NOMO-1 treated with DMSO at 0.1 percent for 48 hours (cell line): Measurements from ENCODE around the gene KLHL40.

Source experiments
- DNase-seq: peaks from one replicate; lab custom pipeline; 2025; ENCODE audit not compliant: unreplicated experiment; lab: John Stamatoyannopoulos, UW

The KLHL40 gene

GRCh38 chr3:42656680-42657610 lies 28.4 kb upstream of the KLHL40 start:
- no peak for DNase-seq

DNA sequence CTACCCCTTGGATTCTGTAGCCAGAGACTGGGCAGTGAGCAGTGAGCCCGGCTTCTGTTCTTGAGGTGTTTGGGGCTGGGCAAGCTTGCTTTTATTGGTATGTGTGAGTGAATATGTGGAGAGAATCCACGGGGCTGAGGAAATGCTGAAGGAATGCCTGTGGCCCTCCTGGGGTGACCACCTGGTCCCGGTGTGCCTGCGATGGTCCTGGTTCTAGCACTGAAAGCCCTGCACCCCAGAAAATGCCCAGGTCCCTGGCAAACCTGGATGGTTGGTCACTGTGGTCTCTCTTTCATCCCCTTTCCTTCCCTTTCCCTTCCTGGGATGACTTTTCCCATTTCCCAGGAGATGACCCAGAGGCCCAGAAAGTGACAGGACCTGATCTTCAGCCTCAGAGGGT lies 27.7 kb upstream of the KLHL40 start:
- no peak for DNase-seq

DNA sequence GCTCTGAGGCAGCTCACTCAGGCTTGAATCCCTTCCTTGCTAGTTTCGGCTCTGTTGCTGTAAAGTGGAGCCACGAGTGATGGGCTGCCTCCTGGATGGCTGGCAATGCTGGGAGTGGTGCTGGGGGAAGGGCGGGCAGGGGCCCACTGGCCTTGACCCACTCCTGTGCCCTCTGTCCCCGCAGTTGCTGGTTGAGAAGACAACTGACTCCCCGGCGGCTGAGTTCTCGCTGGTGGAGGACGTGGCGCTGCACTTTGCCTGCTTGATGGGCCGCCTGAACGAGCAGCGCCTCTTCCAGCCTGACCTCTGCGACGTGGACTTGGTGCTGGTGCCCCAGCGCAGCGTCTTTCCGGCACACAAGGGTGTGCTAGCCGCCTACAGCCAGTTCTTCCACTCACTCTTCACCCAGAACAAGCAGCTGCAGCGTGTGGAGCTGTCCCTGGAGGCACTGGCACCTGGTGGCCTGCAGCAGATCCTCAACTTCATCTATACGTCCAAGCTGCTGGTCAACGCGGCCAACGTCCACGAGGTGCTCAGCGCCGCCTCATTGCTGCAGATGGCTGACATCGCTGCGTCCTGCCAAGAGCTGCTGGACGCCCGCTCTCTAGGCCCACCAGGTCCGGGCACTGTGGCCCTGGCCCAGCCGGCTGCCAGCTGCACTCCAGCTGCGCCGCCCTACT lies 27.1 kb upstream of the KLHL40 start:
- no peak for DNase-seq

GRCh38 chr3:42658771-42659390 lies 26.5 kb upstream of the KLHL40 start:
- DNase-seq, result no peak

- DNase-seq, result no peak
Observed at GRCh38 chr3:42659451-42660130, 25.7 kb upstream of the KLHL40 start.

DNA sequence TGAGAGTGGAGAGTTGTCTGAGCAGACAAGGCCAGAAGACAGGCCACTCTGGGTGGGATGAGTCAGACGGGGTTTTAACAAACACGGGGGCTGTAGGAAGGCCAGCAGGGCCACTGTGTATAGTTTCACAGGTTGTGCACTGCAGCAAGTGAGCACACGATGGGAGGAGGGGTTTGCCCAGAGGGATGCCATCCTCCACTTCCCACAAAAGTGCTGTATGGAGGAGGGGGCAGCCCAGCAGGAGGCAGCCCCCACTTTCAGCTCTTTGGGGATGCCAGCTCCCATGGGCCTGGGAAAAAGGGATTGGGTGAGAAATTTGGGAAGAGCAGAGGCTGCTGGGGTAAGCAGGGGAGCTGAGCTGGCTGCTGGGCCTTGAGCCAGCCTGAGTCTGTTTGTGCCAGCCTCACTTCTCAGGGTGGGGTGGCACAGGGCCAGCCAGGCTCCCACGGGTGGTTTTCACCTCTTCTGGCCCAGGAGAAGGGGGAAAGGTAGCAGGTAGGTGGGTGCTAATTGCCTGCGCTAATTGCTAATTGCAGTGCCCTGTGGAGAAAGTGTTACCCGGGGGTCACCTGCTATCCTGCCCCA lies 25.1 kb upstream of the KLHL40 start:
- no peak for DNase-seq

- DNase-seq, result no peak
Observed at GRCh38 chr3:42660898-42661297, 24.4 kb upstream of the KLHL40 start.

DNA sequence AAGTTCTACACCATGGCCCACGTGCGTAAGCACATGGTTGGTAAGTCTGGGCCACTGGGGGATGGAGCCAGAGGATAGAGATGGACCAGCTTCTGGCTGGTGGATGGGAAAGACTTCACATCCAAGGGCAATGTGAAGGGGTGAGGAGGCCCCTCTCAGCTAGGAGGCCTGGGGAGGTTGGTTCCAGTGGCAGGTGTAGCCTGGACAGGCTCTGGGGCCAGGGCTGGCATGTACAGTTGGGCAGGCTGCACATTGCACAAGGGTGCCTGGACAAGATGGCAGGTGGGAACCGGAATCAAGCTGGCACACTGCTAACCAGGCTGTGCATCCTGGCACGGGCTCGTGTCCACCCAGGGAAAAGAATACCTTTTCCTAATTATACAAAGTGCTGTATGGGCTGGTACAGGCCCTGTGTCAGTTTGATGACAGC lies 23.7 kb upstream of the KLHL40 start:
- no peak for DNase-seq

- no peak for DNase-seq
Observed at GRCh38 chr3:42662037-42662812, 23.1 kb upstream of the KLHL40 start.

DNA sequence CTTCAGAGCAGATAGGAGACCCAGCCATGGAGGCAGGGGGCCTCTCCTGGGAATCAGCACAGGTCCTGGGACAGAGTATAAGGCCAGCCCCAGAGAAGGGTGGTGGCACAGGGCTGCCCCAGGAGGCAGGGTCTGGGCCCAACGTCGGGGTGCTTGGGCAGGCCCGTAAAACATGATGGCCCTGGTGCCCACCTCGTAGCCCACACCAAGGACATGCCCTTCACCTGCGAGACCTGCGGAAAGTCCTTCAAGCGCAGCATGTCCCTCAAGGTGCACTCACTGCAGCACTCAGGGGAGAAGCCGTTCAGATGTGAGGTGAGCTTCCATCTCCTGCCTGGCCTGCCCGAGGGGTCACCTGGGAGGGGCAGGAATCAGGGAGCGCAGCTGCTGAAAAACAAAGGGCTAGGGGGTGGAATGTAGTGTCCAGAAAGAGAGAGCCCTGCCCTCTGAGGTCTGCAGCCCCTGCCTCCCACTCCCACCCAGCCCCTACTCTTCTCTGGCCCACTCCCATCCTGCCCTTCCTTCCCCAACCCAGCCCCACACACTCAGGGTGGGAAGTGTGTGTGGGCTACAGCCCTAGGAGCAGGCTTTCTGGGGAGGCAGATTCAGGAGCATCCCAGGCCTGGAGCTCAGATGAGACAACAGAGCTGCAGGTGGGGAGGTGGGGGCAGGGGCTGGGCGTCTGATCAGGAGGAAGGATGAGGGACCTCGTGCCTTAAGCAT lies 22.4 kb upstream of the KLHL40 start:
- DNase-seq, result no peak

- DNase-seq, result no peak
Observed at GRCh38 chr3:42663581-42664437, 21.5 kb upstream of the KLHL40 start.

GRCh38 chr3:42664438-42664803 lies 20.9 kb upstream of the KLHL40 start:
- no peak for DNase-seq

DNA sequence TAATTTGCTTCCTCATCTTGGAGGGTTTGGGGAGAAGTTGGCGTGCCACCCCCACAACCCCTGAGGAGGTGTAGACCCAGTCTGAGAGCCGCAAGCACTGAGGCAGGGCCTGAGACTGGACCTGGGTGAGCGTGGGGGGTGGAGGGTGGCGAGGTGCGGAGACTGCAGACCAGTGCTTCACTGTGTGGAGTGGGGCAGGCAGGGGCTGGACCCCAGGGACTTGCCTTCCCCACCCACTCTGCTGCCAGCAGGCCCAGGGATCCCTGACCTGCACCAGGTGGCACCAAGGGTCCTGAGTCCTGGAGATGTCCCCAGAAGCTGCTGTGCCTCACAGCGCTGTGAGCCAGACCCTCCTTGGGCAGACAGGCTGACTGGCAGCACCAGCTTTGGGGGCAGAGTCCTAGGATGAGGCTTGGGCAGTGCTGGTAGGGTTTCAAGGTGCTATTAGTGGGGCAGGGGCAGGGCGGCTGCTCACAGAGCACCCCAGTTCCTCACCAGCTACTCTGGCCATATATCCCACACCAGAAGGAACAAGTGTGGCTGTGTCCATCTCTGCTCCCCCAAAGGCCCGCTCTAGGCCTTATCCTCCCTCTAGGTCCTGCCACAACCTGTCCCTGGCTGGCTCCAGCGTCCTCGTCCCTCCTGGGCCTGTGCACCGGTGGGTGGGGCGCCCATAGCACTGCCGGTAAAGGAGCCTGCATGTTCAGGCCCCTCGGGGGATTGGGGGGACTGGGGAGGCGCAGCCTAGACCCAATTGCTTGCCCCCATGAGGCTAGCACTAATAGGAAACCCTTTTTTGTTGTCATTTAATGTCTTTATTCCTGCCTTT lies 20.1 kb upstream of the KLHL40 start:
- DNase-seq, result no peak

DNA sequence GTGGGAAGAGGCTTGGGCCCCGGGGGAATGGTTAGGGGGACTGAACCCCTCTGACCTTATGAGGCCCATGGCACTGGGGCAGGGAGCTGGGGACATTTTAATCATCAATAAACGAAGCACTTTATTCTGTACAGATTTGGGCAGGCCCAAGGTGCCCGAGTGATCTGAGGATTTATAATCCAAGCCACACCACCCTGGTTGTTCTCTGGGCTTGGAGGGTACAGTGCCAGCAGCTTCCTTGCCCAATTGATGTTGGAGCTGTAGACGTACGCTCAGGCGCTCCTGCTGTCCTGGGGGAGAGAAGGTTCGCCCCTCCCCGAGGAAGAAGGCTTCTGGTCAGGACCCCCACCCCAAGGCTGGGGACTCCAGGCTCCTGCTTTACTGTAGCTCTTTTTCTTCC lies 19.3 kb upstream of the KLHL40 start:
- no peak for DNase-seq

DNA sequence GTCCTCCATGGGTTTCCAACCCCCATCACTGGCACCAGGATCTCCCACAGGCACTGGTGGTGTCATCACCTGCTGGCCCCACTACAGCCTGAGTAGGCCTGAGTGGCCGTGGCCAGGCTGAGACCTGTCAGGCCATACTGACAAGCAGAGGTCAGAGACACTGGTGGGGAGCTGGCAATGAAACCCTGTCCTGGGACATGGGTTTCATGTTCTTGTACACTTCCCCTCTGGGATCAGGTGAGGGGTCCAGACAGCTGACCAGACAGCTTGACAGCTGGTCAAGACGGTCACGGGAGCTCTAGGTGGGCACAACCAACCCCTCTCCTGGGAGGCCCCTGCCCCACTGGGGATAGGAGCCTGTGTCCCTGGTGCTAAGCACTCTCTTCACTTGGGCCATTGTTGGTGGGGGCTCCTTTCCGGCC lies 18.7 kb upstream of the KLHL40 start:
- no peak for DNase-seq

GRCh38 chr3:42667096-42667522 lies 18.2 kb upstream of the KLHL40 start:
- no peak for DNase-seq

DNA sequence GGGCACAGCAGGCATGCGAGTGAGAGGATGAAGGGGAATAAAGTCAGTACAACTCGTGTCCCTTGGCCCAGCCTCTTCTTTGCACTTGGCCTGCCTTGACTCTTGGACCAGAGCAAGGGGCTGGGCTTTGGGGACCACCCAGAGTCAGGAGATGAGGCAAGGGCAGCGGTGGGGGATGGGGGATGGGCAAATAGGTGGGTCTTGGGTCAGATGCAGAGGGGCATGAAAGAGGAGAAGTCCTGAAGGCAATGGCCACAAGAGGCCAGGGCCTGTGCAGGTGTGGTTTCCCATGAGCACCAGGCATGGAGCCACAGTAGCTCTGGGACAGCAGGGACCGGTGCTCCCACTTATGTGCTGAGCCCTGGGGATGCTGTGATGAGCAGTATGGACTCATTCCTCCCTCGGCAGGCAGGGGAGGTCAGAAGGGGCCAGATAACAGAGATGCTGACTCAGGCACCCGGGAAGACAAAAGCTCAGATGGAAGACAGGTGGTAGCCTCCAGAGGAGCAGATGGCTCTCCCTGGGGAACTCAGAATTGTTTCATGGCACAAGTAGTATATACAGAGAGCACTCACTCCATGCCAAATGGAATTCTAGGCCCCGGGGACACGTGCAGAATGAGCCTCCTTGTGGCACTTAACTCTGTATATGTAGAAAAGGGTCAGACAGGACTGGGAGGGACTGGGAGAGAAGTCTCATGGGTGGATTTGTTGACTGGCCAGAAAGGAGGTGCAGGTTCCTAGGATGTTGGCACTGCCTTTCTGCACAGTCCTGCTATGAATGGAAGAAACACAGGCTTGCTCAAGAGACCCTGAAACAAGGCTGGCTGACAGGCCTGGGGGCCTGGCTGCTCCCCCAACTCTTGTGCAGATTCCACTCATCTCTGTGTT lies 17.6 kb upstream of the KLHL40 start:
- no peak for DNase-seq
